PC-9 (cell line): ENCODE measurements around the gene ADARB2.

Source experiments
- CTCF ChIP-seq: fragments of 200-600 bp; sonication (generic); conservative IDR thresholded peaks from 2 replicates; pipeline ENCODE4 v1.6.1; 2017; ENCODE audit warnings: mixed run types, antibody characterized with exemption, mild to moderate bottlenecking, moderate library complexity
- EZH2 ChIP-seq: fragments of 200-600 bp; sonication (generic); IDR thresholded peaks from 2 replicates; pipeline ENCODE4 v1.8.0; 2017; ENCODE audit warnings: antibody characterized with exemption, low read depth

- no peak for TF ChIP-seq CTCF
- TF ChIP-seq EZH2 = no peak
These were observed 68.9 kb downstream of the ADARB2 start for GRCh38 chr10:1668399-1668798.
